GM18498 (cell line): ENCODE results near the gene NFKBIA.
"Not testable (repeated sequence)": the region's sequence is repeated elsewhere in the genome, so short reads cannot be mapped to it uniquely, and the experiment has no call there.

ENCODE experiments used
- ATAC-seq: cut with Tn5 transposase; IDR thresholded peaks from one replicate; pipeline ENCODE4 v1.9.1; 2021; ENCODE audit warnings: mild to moderate bottlenecking, moderate library complexity; ENCODE audit not compliant: unreplicated experiment

Gene NFKBIA

GRCh38 chr14:35369701-35370191 lies 34.8 kb downstream of the NFKBIA start:
- ATAC-seq: no peak

- no peak for ATAC-seq
Measured at GRCh38 chr14:35368583-35369392, 35.8 kb downstream of the NFKBIA start.

GRCh38 chr14:35368139-35368460 lies 36.4 kb downstream of the NFKBIA start:
- peak; percentile 13 for ATAC-seq

- ATAC-seq: no peak
Measured at GRCh38 chr14:35367056-35367372, 37.5 kb downstream of the NFKBIA start.

GRCh38 chr14:35366521-35366976 lies 38.0 kb downstream of the NFKBIA start:
- ATAC-seq: no peak

GRCh38 chr14:35366056-35366451 lies 38.5 kb downstream of the NFKBIA start:
- no peak for ATAC-seq

- no peak for ATAC-seq
Measured at GRCh38 chr14:35365130-35366055, 39.2 kb downstream of the NFKBIA start.

GRCh38 chr14:35362911-35363374 lies 41.6 kb downstream of the NFKBIA start:
- no peak for ATAC-seq

- ATAC-seq: no peak
Measured at GRCh38 chr14:35362450-35362849, 42.1 kb downstream of the NFKBIA start.

GRCh38 chr14:35361141-35361480 lies 43.4 kb downstream of the NFKBIA start:
- ATAC-seq: no peak

- ATAC-seq: not testable (repeated sequence)
Measured at GRCh38 chr14:35359655-35360054, 44.9 kb downstream of the NFKBIA start.

- ATAC-seq: peak; percentile 60
Measured at GRCh38 chr14:35355981-35356841, 48.3 kb downstream of the NFKBIA start.

GRCh38 chr14:35355235-35355634 lies 49.3 kb downstream of the NFKBIA start:
- not testable (repeated sequence) for ATAC-seq

- no peak for ATAC-seq
Measured at GRCh38 chr14:35353409-35354172, 51.0 kb downstream of the NFKBIA start.

GRCh38 chr14:35352274-35353233 lies 52.0 kb downstream of the NFKBIA start:
- ATAC-seq: no peak

- ATAC-seq: no peak
Measured at GRCh38 chr14:35351897-35352273, 52.7 kb downstream of the NFKBIA start.
